ENCODE measurements around the gene HIVEP2.

- TF ChIP-seq CTCF (IDR thresholded peaks at IDR 0.05) = no peak
- TF ChIP-seq EZH2 (IDR thresholded peaks at IDR 0.05; ENCODE audit: borderline replicate concordance, insufficient read depth, low read depth, low read length, poor library complexity, severe bottlenecking) = no peak
These were observed 40.3 kb upstream of the HIVEP2 start for GRCh38 chr6:142985281-142985680.
